Measurements from ENCODE around the gene MINPP1.

GRCh38 chr10:87523731-87524130 is 19.0 kb downstream of the MINPP1 start:
- TF ChIP-seq PREB (CRISPR knock-in tag; IDR thresholded peaks at IDR 0.05; ENCODE audit: borderline replicate concordance) (no peak), NFE2L1 (CRISPR knock-in tag; IDR thresholded peaks at IDR 0.05) (no peak), CREB1 (CRISPR knock-in tag; IDR thresholded peaks at IDR 0.05) (no peak), CTCF (IDR thresholded peaks at IDR 0.05) (no peak), SMAD4 (CRISPR knock-in tag; IDR thresholded peaks at IDR 0.05) (no peak), PRDM15 (CRISPR knock-in tag; IDR thresholded peaks at IDR 0.05) (no peak)

Measured in WTC11 (cell line).